Hematopoietic multipotent progenitor cell treated with erythropoietin and hydrocortisone succinate and interleukin-3 and kit ligand, for 8 days (in vitro differentiated cells): ENCODE measurements around the gene PEX5L.
"Not testable (repeated sequence)": the region's sequence is repeated elsewhere in the genome, so short reads cannot be mapped to it uniquely, and the experiment has no call there.

Experiments
- DNase-seq: peaks from one replicate; pipeline ENCODE4 v3.0.0-alpha.2; 2015

PEX5L gene

DNA sequence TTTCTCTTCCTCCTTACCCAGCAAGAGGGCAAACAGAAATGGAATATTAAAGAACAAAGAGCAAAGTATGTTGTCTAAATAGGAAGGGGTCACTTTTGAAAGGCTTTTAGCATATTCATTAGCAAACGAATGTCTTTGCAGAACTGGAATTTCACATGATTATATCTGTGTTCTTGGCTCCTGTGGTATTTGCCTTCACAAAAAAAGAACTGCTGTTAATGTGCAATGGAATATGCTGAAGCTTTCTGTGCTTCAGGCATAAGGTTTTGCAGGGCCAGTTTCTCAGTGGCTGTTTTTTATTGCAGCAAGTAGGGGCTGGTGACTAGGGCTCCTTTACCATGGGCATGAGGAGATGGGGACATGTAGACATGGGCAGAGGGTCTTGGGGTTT lies 210.5 kb downstream of the PEX5L start:
- no peak for DNase-seq

DNA sequence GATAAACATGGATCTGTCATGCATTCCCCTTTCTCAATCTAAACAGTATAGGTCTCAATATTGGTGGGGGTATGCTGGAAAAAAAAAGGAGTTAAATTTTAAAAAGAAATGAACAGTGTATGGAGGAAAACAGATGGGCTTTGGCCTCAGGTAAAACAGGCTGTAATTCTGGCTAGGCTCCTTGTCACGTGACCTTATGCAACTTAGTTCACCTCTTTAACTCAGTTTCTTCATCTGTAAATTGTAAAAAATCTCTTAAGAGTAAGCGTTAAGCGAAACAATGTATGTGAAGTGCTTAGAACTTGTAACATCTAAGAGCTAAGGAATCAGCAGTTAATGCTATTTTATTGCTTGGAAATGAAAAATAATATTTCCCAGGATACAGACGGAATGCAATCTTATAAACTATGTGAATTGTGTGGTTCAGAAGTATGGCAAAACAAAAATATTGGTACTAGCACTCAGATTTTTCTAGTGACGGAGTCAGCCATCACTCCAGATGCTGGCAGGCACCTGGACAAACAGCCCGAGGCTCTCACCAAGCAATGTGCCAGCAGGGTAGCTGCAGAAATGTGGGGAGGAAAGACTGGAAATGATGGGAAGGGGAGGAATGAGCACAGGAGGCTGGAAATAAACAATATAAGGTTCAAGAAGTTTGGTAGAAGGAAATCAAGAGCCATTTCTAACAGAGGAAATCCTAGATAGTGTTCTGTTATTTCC lies 211.1 kb downstream of the PEX5L start:
- no peak for DNase-seq

DNA sequence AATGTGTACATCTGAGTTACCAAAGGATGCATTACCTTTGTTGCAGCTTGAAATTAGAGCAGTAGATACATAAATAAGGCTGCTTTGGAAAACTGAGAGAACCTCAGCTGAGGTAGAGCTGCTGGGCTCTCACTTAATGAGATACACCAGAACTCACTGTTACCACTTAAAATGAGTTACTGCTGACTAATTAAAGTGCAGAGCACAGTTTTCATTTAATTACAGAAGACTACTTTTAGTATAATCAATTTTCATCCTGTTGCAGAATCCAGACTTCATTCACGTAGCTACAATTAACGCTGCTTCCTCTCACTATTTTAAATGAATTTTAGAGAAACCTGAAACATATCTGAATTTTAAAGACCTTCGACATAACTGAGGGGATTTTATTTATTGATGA lies 214.4 kb downstream of the PEX5L start:
- no peak for DNase-seq

GRCh38 chr3:179819379-179819778 lies 217.4 kb downstream of the PEX5L start:
- DNase-seq, result no peak

- DNase-seq, result no peak
Measured at GRCh38 chr3:179812096-179812382, 224.7 kb downstream of the PEX5L start.

GRCh38 chr3:179811321-179812095 lies 225.2 kb downstream of the PEX5L start:
- DNase-seq, result peak; percentile 59

- no peak for DNase-seq
Measured at GRCh38 chr3:179809639-179810038, 227.1 kb downstream of the PEX5L start.

DNA sequence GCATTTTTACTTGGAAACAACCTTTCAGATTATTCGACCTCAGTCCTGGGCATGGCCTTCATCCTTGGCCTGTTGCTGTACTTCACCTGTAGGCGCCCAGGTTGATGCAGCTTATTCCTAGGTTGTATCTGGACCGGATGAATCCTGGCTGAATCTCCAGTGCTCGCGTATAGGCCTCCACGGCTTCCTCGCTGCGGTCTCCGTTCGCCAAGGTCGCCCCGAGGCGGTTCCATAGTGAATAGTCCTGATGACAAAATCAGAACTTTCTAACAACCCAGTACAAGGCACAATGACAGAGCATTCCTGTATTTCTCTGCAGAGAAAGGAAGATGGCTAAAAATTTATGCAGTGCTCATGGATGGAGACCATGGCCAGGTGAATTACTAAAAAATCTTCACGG lies 229.1 kb downstream of the PEX5L start:
- DNase-seq, result no peak

DNA sequence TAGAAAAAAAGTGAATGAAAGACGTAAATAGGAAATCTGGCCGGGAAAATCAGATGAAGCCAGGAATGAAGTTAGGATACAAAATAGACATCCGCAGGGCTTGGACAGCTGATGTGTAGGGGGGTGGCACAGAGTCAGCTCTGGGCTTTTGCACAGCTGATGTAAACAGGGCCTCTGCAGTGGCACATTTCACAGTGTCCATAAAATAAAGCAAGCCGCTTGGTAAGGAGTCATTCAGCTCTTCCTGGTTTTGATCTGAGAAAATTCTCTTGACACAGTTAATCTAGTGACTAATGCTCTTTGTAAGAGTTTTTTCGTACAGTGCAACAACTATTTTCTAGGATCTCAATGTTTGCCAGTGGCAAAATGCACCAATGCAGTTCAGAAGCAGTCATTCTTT lies 230.6 kb downstream of the PEX5L start:
- DNase-seq, result no peak

GRCh38 chr3:179801856-179802255 lies 234.9 kb downstream of the PEX5L start:
- no peak for DNase-seq

DNA sequence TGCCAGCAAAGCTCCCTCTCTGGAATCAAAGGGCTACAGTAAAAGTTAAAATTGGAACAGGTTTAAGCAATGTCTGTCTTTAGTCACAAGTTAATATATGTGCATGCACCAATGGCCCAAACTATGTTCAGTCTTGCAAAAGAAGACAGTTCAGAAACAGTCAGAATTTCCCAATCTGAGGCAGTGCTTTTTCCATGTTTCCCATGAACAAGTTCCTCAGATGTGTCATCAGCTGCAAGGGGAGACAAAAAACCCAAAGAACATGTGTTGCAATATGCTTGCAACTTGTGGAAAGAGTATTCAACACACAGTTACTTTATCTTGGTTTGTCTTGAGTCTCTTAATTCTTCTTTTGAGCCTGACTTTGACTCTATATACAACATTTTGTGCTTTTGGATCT lies 235.5 kb downstream of the PEX5L start:
- no peak for DNase-seq

GRCh38 chr3:179797192-179797591 lies 239.5 kb downstream of the PEX5L start:
- DNase-seq, result no peak

GRCh38 chr3:179796421-179796820 lies 240.3 kb downstream of the PEX5L start:
- DNase-seq, result no peak

- DNase-seq, result no peak
Measured at GRCh38 chr3:179794355-179794754, 242.4 kb downstream of the PEX5L start.

GRCh38 chr3:179791793-179792192 lies 244.9 kb downstream of the PEX5L start:
- DNase-seq, result no peak

DNA sequence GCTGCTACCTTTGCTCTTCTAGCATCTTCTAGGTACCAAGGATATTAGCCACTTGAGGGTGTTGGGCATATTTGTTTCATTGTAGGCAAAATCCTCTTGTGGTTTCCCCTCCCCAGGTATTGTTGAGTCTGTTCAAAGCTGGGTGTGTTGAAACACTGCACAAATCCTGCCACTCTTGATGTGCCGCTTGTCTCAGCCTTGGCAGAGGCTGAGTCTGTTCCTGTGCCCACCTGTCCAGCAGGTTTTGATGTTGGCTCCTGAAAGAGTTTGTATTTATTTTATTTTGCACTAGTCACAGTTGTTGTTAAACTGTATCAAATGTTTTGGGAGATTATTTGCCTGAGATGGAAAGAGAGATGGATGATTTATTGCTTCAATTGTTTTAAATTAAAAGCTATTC lies 247.7 kb downstream of the PEX5L start:
- DNase-seq, result no peak

DNA sequence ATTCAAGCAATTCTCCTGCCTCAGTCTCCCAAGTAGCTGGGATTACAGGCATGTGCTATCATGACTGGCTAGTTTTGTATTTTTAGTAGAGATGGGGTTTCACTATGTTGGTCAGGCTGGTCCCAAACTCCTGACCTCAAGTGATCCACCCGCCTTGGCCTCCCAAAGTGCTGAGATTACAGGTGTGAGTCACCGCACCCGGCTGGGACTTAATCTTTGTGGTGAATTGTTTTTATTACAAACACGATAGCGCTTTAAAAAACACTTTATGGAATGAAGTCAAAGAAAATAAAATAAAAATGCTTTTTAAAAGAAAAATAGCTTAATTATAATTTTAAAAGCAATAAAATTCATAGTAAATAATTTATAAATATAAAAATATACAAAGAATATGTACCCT lies 253.9 kb downstream of the PEX5L start:
- DNase-seq, result not testable (repeated sequence)

DNA sequence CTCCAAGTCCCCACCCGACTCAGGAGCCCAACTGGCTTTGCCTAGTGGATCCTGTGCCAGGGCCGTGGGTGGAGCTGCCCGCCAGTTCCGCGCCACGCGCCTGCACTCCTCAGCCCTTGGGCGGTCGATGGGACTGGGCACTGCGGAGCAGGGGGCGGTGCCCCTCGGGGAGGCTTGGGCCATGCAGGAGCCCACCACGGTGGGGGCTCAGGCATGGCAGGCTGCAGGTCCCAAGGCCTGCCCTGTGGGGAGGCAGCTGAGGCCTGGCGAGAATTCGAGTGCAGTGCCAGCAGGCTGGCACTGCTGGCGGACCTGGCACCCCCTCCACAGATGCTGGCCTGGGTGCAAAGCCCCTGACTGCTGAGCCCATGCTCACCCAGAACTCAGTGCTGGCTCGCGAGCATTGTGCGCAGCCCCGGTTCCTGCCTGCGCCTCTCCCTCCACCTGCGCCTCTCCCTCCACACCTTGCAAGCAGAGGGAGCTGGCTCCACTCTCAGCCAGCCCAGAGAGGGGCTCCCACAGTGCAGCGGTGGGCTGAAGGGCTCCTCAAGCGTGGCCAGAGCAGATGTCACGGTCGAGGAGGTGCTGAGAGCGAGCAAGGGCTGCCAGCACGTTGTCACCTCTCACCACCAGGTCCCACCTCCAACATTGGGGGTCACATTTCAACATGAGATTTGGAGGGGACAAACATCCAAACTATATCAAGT lies 261.2 kb downstream of the PEX5L start:
- no peak for DNase-seq

- no peak for DNase-seq
Measured at GRCh38 chr3:179772297-179772696, 264.4 kb downstream of the PEX5L start.

DNA sequence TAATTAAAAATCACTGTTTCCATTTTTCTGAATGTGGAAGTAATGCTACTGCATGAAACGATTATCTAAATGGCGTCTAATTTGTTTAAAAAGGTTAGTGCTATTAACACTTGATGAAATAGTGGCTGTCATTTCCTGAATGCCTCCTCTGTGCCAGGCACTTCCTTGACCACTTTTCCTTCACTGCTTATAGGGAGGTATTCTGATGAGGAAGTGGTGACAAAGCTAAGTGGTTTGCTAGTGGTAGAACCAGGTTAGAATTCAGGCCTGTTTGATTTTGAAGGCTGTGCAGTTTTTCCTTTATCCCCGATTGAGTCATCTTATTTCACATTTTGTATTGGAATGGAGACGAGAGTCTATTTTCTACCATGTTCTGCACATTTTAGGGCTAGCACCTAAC lies 264.9 kb downstream of the PEX5L start:
- DNase-seq, result no peak

DNA sequence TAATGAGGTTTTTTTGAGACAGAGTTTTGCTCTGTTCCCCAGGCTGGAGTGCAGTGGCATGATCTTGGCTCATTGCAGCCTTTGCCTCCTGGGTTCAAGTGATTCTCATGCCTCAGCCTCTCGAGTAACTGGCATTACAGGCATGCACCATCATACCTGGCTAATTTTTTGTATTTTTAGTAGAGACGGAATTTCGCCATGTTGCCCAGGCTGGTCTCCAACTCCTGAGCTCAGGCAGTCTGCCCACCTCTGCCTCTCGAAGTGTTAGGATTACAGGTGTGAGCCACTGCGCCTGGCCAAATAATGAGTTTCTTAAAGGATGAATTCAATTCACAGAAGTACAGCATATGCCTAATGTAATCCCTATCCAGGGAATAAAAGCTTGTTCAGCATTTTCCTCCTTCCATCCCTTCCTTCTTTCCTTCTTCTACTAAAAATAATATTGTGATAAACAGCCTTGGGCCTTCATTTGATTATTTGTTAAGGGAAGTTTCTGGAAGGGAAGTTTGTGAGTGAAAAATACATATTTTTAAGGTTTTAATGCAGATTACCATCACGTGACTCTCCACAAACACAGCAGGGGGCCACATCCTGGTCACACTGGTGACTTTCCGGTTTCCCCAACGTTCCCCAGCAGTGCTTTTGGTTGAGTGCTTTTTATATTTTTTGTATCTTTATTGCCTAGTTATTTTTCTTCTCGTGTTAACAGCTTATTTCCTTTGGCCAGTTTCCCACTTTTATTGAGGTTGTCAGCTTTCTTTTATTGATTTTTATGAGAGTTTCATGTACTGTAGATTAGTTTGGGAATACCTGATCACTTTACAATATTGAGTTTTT lies 267.1 kb downstream of the PEX5L start:
- no peak for DNase-seq

DNA sequence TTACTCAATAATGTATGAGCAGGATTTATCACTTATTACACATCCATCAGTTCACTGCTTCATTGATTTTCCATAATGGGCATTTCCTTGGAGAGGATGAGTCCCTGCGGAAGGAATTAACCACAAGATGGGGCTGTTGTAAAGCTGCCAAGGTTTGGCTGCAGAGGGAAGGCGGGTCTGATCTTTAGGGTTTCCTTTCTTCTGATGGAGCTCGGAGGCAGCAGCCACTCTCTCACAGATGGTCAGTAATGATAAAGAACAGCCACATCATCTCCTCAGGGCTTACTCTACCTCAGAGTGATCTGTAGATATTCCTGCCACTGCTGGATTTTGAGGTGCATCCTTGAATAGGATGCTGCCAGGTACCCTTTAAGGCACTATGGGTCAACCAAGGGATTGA lies 268.7 kb downstream of the PEX5L start:
- peak; percentile 64 for DNase-seq

DNA sequence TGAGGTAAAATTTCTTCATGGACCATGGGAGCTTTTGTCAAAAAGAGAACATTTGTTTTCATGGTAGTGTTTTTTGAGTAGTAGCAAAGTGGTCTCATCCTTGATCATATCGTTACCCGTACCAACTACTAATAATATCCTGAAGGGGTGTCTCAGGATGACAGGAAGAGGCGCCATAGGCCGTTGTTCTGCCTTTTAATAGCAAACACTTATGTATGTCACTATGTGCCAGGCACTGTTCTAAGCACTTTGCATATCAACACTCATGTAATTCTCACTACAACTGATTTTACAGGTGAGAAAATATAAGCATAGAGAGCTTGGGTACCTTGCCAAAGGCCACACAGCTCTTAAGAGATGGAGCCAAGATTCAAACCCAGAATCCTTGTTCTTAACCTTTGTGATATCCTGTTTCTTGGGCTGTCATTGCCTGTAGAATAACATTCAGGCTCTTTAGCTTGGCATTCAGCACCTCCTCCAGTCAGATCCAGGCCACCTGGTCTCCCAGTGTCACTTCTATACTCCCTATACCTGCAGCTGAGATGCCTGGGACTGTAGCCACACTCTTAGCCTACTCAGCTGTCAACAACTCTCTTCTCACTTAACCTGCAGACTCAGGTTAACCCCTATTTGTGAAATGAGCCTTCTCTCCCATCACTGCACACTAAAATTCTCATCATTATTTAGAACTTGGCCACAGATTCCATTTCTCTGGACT lies 270.2 kb downstream of the PEX5L start:
- no peak for DNase-seq
